Ectodermal cell (in vitro differentiated cells): ENCODE results near the gene FUT8.

ENCODE experiments used
- H3K27ac ChIP-seq: 2 replicates; pipeline ENCODE4 v1.7.0; 2013; ENCODE audit warnings: mild to moderate bottlenecking, low read depth, low read length; ENCODE audit not compliant: insufficient read depth, poor library complexity, severe bottlenecking
- H3K27me3 ChIP-seq: 2 replicates; pipeline ENCODE4 v1.7.0; 2013; ENCODE audit warnings: mild to moderate bottlenecking, low read length; ENCODE audit not compliant: insufficient read depth, control insufficient read depth, poor library complexity, severe bottlenecking
- H3K36me3 ChIP-seq: one replicate; pipeline ENCODE4 v1.7.0; 2013; ENCODE audit warnings: low read length; ENCODE audit not compliant: control insufficient read depth, insufficient read depth
- H3K4me1 ChIP-seq: one replicate; pipeline ENCODE4 v1.7.0; 2013; ENCODE audit warnings: low read length; ENCODE audit not compliant: control insufficient read depth, insufficient read depth
- H3K4me3 ChIP-seq: 2 replicates; pipeline ENCODE4 v1.7.0; 2013; ENCODE audit warnings: low read depth, low read length, control low read depth; ENCODE audit not compliant: insufficient read depth
- H3K9me3 ChIP-seq: 2 replicates; pipeline ENCODE4 v1.7.0; 2013; ENCODE audit warnings: mild to moderate bottlenecking, low read length, moderate library complexity; ENCODE audit not compliant: control insufficient read depth
- WGBS, 2 experiments: methylation state at CpG; one replicate each; pipeline ENCODE4 v1.1.7; 2013; ENCODE audit warnings: missing lambda C conversion rate in 2 of 2; 5-methylcytosine and 5-hydroxymethylcytosine counted together

FUT8 gene

GRCh38 chr14:65486863-65487262, 74.3 kb downstream of the FUT8 start:
- Histone ChIP-seq H3K4me1 (peaks cover 24% of the 10 kb centered on the region), H3K36me3 (no peaks in the 10 kb centered on the region), H3K27me3 (no peaks in the 10 kb centered on the region), H3K4me3 (no peak overlapping the region), H3K9me3 (no peaks in the 10 kb centered on the region), H3K27ac (no peak overlapping the region)

GRCh38 chr14:65487783-65488494, 75.4 kb downstream of the FUT8 start:
- no peaks in the 10 kb centered on the region for H3K9me3 ChIP-seq
- peaks cover 16% of the 10 kb centered on the region for H3K4me1 ChIP-seq
- H3K4me3 ChIP-seq = no peak overlapping the region
- no peaks in the 10 kb centered on the region for H3K27me3 ChIP-seq
- WGBS, 2 experiments = 84 to 86% methylated on average over 4 of the region's 4 CpGs
- no peak overlapping the region for H3K27ac ChIP-seq
- H3K36me3 ChIP-seq = no peaks in the 10 kb centered on the region

GRCh38 chr14:65491274-65491673, 78.7 kb downstream of the FUT8 start:
- Histone ChIP-seq H3K4me1 (peaks cover 7% of the 10 kb centered on the region), H3K27ac (no peak overlapping the region), H3K36me3 (no peaks in the 10 kb centered on the region), H3K9me3 (no peaks in the 10 kb centered on the region), H3K27me3 (no peaks in the 10 kb centered on the region), H3K4me3 (no peak overlapping the region)
- WGBS, 2 experiments = 71% methylated on average over 1 of the region's 1 CpG; no CpG with 5 or more reads in 1 of the 2 experiments

DNA sequence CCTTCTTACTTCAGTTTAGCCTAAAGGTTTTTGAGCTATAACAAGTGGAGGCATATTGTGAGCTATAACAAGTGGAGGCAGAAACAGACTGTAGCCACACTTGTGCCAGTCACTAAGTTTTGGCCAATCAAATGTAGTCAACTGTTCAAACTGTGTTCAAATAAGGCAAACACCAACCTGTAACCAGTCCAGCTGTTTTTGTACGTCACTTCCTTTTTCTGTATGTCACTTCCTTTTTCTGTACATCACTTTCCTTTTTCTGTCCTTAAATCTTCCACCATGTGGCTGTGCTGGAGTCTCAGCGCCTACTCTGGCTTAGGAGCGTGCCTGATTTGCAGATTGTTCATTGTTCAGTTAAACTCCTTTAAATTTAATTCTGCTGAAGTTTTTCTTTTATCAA, 79.7 kb downstream of the FUT8 start:
- Histone ChIP-seq H3K36me3 (no peaks in the 10 kb centered on the region), H3K4me1 (no peaks in the 10 kb centered on the region), H3K9me3 (no peaks in the 10 kb centered on the region), H3K27me3 (no peaks in the 10 kb centered on the region), H3K4me3 (no peak overlapping the region), H3K27ac (no peak overlapping the region)
- WGBS, 2 experiments = 93 to 99% methylated on average over 3 of the region's 3 CpGs

DNA sequence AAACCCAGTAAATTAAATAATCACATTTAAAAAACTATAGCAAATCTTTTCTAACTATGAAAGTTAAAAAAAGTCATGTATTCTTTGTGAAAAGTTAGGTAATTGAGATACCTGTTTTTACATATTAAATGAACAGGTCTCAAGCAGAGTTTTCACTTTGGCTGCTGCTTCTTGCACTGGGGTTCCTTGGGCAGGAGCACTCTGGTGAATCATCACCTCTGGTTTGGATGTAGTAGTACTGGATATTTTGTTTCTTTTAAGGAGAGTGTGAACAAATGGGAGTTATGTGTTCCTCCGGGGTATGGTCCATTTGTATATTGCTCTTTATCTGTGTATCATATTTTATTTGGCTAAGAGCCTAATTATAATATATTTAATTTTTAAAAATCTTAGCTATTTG, 82.7 kb downstream of the FUT8 start:
- WGBS, 2 experiments = no CpG with 5 or more reads among the region's 1 CpG
- no peak overlapping the region for H3K4me3 ChIP-seq
- H3K36me3 ChIP-seq = no peaks in the 10 kb centered on the region
- no peaks in the 10 kb centered on the region for H3K27me3 ChIP-seq
- no peaks in the 10 kb centered on the region for H3K9me3 ChIP-seq
- no peaks in the 10 kb centered on the region for H3K4me1 ChIP-seq
- no peak overlapping the region for H3K27ac ChIP-seq

- Histone ChIP-seq H3K4me1 (no peaks in the 10 kb centered on the region), H3K27ac (no peak overlapping the region), H3K27me3 (no peaks in the 10 kb centered on the region), H3K9me3 (no peaks in the 10 kb centered on the region), H3K36me3 (no peaks in the 10 kb centered on the region), H3K4me3 (no peak overlapping the region)
- WGBS, 2 experiments = 93 to 94% methylated on average over 6 of the region's 6 CpGs
These were observed 83.9 kb downstream of the FUT8 start for GRCh38 chr14:65496178-65496993.

DNA sequence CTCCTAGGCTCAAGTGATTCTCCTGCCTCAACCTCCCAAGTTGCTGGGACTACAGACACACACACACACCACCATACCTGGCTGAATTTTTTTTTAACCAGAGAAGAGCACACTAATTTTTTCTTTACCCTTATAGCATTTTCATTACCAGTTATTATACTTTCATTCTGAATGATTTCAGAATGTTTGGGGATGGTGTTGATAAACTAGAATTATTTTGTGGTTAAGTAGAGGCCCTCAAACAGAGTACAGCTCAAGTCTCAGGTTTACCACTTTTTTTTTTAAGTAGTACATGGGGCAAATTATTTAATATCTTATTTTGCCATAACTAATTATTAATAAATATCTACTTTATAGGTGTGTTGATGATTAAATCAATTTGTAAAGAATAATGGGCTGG, 86.6 kb downstream of the FUT8 start:
- Histone ChIP-seq H3K27ac (no peak overlapping the region), H3K4me3 (no peak overlapping the region), H3K9me3 (no peaks in the 10 kb centered on the region), H3K27me3 (no peaks in the 10 kb centered on the region), H3K36me3 (no peaks in the 10 kb centered on the region), H3K4me1 (no peaks in the 10 kb centered on the region)

- WGBS, 2 experiments = 97 to 98% methylated on average over 4 of the region's 4 CpGs
- no peak overlapping the region for H3K27ac ChIP-seq
- no peaks in the 10 kb centered on the region for H3K36me3 ChIP-seq
- H3K9me3 ChIP-seq = no peaks in the 10 kb centered on the region
- H3K4me3 ChIP-seq = no peak overlapping the region
- H3K27me3 ChIP-seq = no peaks in the 10 kb centered on the region
- H3K4me1 ChIP-seq = no peaks in the 10 kb centered on the region
These were observed 87.5 kb downstream of the FUT8 start for GRCh38 chr14:65500075-65500474.

- no peaks in the 10 kb centered on the region for H3K36me3 ChIP-seq
- H3K27ac ChIP-seq = no peak overlapping the region
- no peaks in the 10 kb centered on the region for H3K9me3 ChIP-seq
- H3K4me1 ChIP-seq = no peaks in the 10 kb centered on the region
- H3K27me3 ChIP-seq = no peaks in the 10 kb centered on the region
- no peak overlapping the region for H3K4me3 ChIP-seq
These were observed 88.8 kb downstream of the FUT8 start for GRCh38 chr14:65501328-65501727.

- Histone ChIP-seq H3K27me3 (no peaks in the 10 kb centered on the region), H3K36me3 (no peaks in the 10 kb centered on the region), H3K9me3 (no peaks in the 10 kb centered on the region), H3K27ac (no peak overlapping the region), H3K4me3 (no peak overlapping the region), H3K4me1 (no peaks in the 10 kb centered on the region)
- 92 to 100% methylated on average over 1 of the region's 1 CpG for WGBS, 2 experiments
These were observed 90.2 kb downstream of the FUT8 start for GRCh38 chr14:65502676-65503124.
